Transverse colon (tissue), 4 donors: ENCODE measurements around the gene NLRP7. TPM values are rescaled to one million over a fixed set of nuclear protein-coding genes. Genes with fewer than 3 reads are reported as not detected.
"Not testable (repeated sequence)": the region's sequence is repeated elsewhere in the genome, so short reads cannot be mapped to it uniquely, and the experiment has no call there.

Source experiments
- DNase-seq: peaks from one replicate; pipeline ENCODE4 v3.0.0-alpha.2; 2019
- H3K27ac ChIP-seq, 4 donors: fragments of 200-600 bp; sonication (generic); 2 replicates each; pipeline ENCODE4 v1.5.1; 2016 to 2018; ENCODE audit warnings: inconsistent platforms in 4 of 4
- H3K27me3 ChIP-seq: fragments of 200-600 bp; sonication (generic); 2 replicates; pipeline ENCODE4 v1.5.1; 2017; ENCODE audit warnings: inconsistent platforms
- H3K36me3 ChIP-seq, 4 donors: fragments of 200-600 bp; sonication (generic); 2 replicates each; pipeline ENCODE4 v1.5.1; 2017 to 2019; ENCODE audit warnings: inconsistent platforms in 4 of 4
- H3K4me1 ChIP-seq, 4 donors: fragments of 200-600 bp; sonication (generic); 2 replicates each; pipeline ENCODE4 v1.5.1; 2017 to 2020; ENCODE audit warnings: inconsistent platforms in 4 of 4
- H3K4me3 ChIP-seq, 4 donors: fragments of 200-600 bp; sonication (generic); 1 replicate in 1 of 4; 2 replicates in 3 of 4; pipeline versions ENCODE4 v1.5.1 to v1.6.1; 2017 to 2019; ENCODE audit warnings: inconsistent platforms in 4 of 4
- H3K9me3 ChIP-seq, 2 donors: fragments of 200-600 bp; sonication (generic); 2 replicates each; pipeline ENCODE4 v1.5.1; 2017 to 2019; ENCODE audit warnings: inconsistent platforms in 2 of 2
- EP300 ChIP-seq: sonication (generic); formaldehyde crosslinking; IDR thresholded peaks from one replicate; pipeline ENCODE4 v1.6.1; 2017; ENCODE audit warnings: antibody characterized with exemption, low read depth
- POLR2A ChIP-seq: fragments of 450-650 bp; IDR thresholded peaks from one replicate; pipeline ENCODE4 v1.6.1; 2016; ENCODE audit warnings: antibody characterized with exemption, mild to moderate bottlenecking, moderate library complexity
- POLR2AphosphoS5 ChIP-seq, 3 donors: sonication (generic); formaldehyde crosslinking; IDR thresholded peaks; one replicate each; pipeline ENCODE4 v1.6.1; 2016; ENCODE audit warnings: antibody characterized with exemption in 3 of 3
- WGBS, 2 donors: methylation state at CpG; one replicate each; pipeline ENCODE4 v1.1.5; 2018; ENCODE audit warnings: low coverage in 1 of 2; 5-methylcytosine and 5-hydroxymethylcytosine counted together
- in situ Hi-C, 4 donors: fragments of 200-750 bp; cut with MboI; loops; one replicate each; pipeline versions ENCODE4 v1.15.0 to v1.15.1; 2017; ENCODE audit warnings: low sequenced_read_pairs in 3 of 4, low pct_ligation_motif_present in 1 of 4, low pct_unique_long_range_greater_than_20kb in 1 of 4
- intact Hi-C: fragments of 100-400 bp; cut with DNase I; formaldehyde crosslinking; loops from one replicate; pipeline ENCODE4 v1.15.1; 2023; ENCODE audit warnings: low total_unique reads
- total RNA-seq, 4 donors: library from RNA; depleted of rRNA; stranded (reverse); fragments of >200 nt; gene quantifications; one replicate each; pipeline ENCODE4 v1.1.0, GENCODE V29; 2016
- TF ChIP-seq, protein P1 (sequence below), 5 experiments: fragments of 200-600 bp in 3 of 5; fragments of 450-650 bp in 2 of 5; sonication (generic) in 3 of 5; IDR thresholded peaks; 1 replicate in 2 of 5; 2 replicates in 3 of 5; pipeline ENCODE4 v1.5.1; 2016 to 2017; ENCODE audit warnings: antibody characterized with exemption in 5 of 5, inconsistent platforms in 3 of 5, mild to moderate bottlenecking in 2 of 5, moderate library complexity in 1 of 5

The NLRP7 gene
- total RNA-seq, 4 donors from 2014 or later: not detected

DNA sequence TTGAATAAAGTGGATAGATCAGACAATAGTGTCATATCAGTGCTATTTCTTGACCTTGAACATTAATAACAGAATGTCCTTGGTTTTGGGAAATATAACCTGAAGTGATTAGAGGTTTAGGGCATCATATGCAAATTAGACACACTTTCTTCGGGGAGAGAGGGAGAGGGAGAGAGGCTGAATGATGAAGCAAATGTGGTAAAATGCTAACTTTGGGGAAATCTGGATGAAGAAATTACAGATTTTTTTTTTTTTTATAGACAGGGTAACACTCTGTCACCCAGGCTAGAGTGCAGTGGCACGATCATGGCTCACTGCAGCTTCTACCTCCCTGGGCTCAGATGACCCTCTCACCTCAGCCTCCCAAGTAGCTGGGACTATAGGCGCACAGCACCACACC lies 45.3 kb downstream of the NLRP7 start:
- 73% methylated on average over 3 of the region's 3 CpGs; no CpG with 5 or more reads in 1 of the 2 donors for WGBS, 2 donors
- no peak for DNase-seq
- H3K4me3 ChIP-seq: no peak overlapping the region
- in situ Hi-C loops (no loop called here), intact Hi-C loops (no loop called here)
- no peaks in the 10 kb centered on the region for H3K4me1 ChIP-seq
- TF ChIP-seq, protein P1, sequence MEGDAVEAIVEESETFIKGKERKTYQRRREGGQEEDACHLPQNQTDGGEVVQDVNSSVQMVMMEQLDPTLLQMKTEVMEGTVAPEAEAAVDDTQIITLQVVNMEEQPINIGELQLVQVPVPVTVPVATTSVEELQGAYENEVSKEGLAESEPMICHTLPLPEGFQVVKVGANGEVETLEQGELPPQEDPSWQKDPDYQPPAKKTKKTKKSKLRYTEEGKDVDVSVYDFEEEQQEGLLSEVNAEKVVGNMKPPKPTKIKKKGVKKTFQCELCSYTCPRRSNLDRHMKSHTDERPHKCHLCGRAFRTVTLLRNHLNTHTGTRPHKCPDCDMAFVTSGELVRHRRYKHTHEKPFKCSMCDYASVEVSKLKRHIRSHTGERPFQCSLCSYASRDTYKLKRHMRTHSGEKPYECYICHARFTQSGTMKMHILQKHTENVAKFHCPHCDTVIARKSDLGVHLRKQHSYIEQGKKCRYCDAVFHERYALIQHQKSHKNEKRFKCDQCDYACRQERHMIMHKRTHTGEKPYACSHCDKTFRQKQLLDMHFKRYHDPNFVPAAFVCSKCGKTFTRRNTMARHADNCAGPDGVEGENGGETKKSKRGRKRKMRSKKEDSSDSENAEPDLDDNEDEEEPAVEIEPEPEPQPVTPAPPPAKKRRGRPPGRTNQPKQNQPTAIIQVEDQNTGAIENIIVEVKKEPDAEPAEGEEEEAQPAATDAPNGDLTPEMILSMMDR (IDR thresholded peaks at IDR 0.05): no peak
- no peak for TF ChIP-seq EP300
- TF ChIP-seq POLR2AphosphoS5 (IDR thresholded peaks at IDR 0.05): no peak
- H3K36me3 ChIP-seq: no peaks in the 10 kb centered on the region
- no peaks in the 10 kb centered on the region for H3K27me3 ChIP-seq
- H3K27ac ChIP-seq: no peak overlapping the region
- no peaks in the 10 kb centered on the region for H3K9me3 ChIP-seq

DNA sequence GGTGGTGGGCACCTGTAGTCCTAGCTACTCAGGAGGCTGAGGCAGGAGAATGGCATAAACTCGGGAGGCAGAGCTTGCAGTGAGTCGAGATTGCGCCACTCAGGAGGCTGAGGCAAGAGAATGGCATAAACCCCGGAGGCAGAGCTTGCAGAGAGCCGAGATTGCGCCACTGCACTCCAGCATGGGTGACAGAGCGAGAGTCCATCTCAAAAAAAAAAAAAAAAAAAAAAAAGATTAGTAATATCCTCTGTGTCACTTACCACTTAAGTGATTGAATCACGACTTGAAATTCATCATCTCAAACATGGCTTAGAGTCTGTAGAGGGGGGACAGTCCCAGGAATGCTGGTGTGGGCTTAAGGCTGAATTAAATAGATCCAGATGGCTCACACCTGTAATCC lies 46.2 kb downstream of the NLRP7 start:
- 69 to 85% methylated on average over 6 to 8 of the region's 8 CpGs for WGBS, 2 donors
- intact Hi-C loops, DNase-seq, H3K36me3 ChIP-seq, H3K27me3 ChIP-seq, H3K27ac ChIP-seq, H3K9me3 ChIP-seq, H3K4me3 ChIP-seq, in situ Hi-C loops, H3K4me1 ChIP-seq: not testable (repeated sequence)

DNA sequence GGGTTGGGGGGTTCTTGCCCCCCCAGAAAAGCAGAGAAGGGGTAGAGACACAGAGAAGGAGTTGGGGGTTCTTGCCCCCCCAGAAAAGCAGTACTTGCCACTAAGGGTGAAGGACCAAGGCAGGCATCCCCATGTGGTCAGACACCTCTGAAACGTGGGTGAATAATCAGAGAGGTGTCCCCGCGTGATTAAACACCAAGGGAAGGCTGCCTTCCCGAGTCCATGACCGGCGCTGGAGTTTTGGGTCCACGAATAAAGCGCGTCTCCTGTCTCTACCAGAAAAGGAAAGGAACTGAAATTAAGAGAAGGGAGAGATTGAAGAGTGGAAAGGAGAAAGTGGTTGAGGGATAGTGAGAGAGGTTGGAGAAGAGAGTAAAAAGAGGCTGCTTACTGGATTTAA lies 47.7 kb downstream of the NLRP7 start:
- H3K36me3 ChIP-seq, DNase-seq, H3K27ac ChIP-seq, in situ Hi-C loops, H3K4me3 ChIP-seq, H3K27me3 ChIP-seq, intact Hi-C loops, H3K4me1 ChIP-seq, H3K9me3 ChIP-seq: not testable (repeated sequence)
- 66 to 83% methylated on average over 9 of the region's 9 CpGs for WGBS, 2 donors

DNA sequence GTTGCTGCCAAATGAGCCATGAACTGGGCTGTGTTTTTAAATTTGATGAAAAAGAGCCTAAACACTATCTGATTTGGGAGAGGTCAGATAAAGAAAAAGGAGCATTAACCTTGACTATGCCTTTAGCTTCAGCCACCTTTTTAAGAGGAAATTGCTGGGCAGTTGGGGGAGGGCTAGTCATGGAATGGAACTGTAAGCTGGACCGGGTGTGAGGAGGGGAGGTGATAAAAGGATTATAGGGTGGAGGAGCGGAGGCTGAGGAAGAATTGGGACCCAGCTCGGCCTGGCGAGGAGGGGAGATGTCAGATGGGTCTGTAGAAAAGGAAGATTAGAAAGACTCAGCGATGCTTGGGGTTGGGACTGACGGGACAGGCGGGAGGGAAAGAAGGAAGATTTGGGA lies 48.6 kb downstream of the NLRP7 start:
- intact Hi-C loops, H3K27me3 ChIP-seq, H3K4me1 ChIP-seq, H3K4me3 ChIP-seq, H3K9me3 ChIP-seq, H3K27ac ChIP-seq, H3K36me3 ChIP-seq, DNase-seq, in situ Hi-C loops: not testable (repeated sequence)
- WGBS, 2 donors: 81 to 89% methylated on average over 3 to 7 of the region's 7 CpGs

DNA sequence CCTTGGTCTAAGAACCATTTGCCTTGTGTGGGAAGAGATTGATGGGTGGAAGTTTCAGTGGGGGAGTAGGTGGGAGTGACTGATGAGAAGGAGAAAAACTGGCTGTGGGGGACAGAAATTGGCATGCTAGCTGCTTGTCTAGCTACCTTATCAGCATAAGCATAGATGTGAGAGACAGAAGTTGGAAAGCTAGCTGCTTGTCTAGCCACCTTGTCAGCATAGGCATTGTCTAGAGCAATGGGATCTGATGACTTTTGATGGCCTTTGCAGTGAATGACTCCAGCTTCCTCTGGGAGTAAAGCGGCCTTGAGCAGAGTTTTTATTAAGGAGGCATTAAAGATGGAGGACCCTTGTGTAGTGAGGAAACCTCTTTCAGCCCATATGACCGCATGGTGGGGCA lies 51.3 kb downstream of the NLRP7 start:
- TF ChIP-seq POLR2A (no peak), POLR2AphosphoS5 (IDR thresholded peaks at IDR 0.05) (no peak), EP300 (no peak)
- TF ChIP-seq, protein P1 (IDR thresholded peaks at IDR 0.05): no peak
- DNase-seq: no peak
- no peaks in the 10 kb centered on the region for H3K9me3 ChIP-seq
- intact Hi-C loops (no loop called here), in situ Hi-C loops (no loop called here)
- H3K4me1 ChIP-seq: no peaks in the 10 kb centered on the region
- H3K4me3 ChIP-seq: no peak overlapping the region
- H3K27me3 ChIP-seq: no peaks in the 10 kb centered on the region
- WGBS, 2 donors: 70 to 90% methylated on average over 2 of the region's 2 CpGs
- H3K27ac ChIP-seq: no peak overlapping the region
- no peaks in the 10 kb centered on the region for H3K36me3 ChIP-seq

DNA sequence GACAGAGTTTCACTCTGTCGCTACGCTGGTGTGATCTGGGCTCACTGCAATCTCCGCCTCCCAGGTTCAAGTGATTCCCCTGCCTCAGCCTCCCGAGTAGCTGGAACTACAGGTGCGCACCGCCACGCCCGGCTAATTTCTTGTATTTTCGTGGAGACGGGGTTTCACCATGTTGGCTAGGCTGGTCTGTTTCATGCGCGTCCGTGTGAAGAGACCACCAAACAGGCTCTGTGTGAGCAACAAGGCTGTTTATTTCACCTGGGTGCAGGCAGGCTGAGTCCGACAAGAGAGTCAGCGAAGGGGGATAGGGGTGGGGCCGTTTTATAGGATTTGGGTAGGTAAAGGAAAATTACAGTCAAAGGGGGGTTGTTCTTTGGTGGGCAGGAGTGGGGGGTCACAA lies 53.2 kb downstream of the NLRP7 start:
- in situ Hi-C loops: not testable (repeated sequence)

More for the DNA sequence above, 53.2 kb downstream of the NLRP7 start:
- WGBS, 2 donors: 92% methylated on average over 16 of the region's 16 CpGs; no CpG with 5 or more reads in 1 of the 2 donors
- H3K27me3 ChIP-seq, H3K4me3 ChIP-seq, DNase-seq, intact Hi-C loops, H3K9me3 ChIP-seq, H3K4me1 ChIP-seq, H3K27ac ChIP-seq, H3K36me3 ChIP-seq: not testable (repeated sequence)
